T-helper 1 cell treated with Interleukin-12 subunit alpha and Interleukin-12 subunit beta and Interleukin-4 antibody, amounts not matched to agents 30 μg/mL and 1 μg/mL, for 36 hours (primary cell): ENCODE measurements around the gene FAF1.

Source experiments
- H3K27ac Mint-ChIP-seq: one replicate; pipeline ENCODE4 v1.8.0; 2021; ENCODE audit warnings: mild to moderate bottlenecking, mixed read lengths
- H3K27me3 Mint-ChIP-seq: one replicate; pipeline ENCODE4 v1.8.0; 2021; ENCODE audit warnings: low read depth, mixed read lengths
- H3K36me3 Mint-ChIP-seq: one replicate; pipeline ENCODE4 v1.8.0; 2021; ENCODE audit warnings: low read depth, mixed read lengths
- H3K4me1 Mint-ChIP-seq: one replicate; pipeline ENCODE4 v1.8.0; 2021; ENCODE audit warnings: low read depth, mixed read lengths
- H3K4me3 Mint-ChIP-seq: one replicate; pipeline ENCODE4 v1.8.0; 2021; ENCODE audit warnings: mild to moderate bottlenecking, moderate library complexity, mixed read lengths
- H3K9me3 Mint-ChIP-seq: one replicate; pipeline ENCODE4 v1.8.0; 2021; ENCODE audit warnings: mixed read lengths

Gene FAF1

GRCh38 chr1:50471967-50472366, 488.1 kb downstream of the FAF1 start:
- Mint-ChIP-seq H3K27ac (no peak overlapping the region), H3K36me3 (no peaks in the 10 kb centered on the region), H3K27me3 (no peaks in the 10 kb centered on the region), H3K4me3 (no peak overlapping the region), H3K4me1 (no peaks in the 10 kb centered on the region), H3K9me3 (no peaks in the 10 kb centered on the region)

GRCh38 chr1:50462964-50463363, 497.1 kb downstream of the FAF1 start:
- no peaks in the 10 kb centered on the region for H3K27me3 Mint-ChIP-seq
- H3K27ac Mint-ChIP-seq, result no peak overlapping the region
- no peaks in the 10 kb centered on the region for H3K9me3 Mint-ChIP-seq
- no peak overlapping the region for H3K4me3 Mint-ChIP-seq
- H3K4me1 Mint-ChIP-seq, result no peaks in the 10 kb centered on the region
- H3K36me3 Mint-ChIP-seq, result no peaks in the 10 kb centered on the region

DNA sequence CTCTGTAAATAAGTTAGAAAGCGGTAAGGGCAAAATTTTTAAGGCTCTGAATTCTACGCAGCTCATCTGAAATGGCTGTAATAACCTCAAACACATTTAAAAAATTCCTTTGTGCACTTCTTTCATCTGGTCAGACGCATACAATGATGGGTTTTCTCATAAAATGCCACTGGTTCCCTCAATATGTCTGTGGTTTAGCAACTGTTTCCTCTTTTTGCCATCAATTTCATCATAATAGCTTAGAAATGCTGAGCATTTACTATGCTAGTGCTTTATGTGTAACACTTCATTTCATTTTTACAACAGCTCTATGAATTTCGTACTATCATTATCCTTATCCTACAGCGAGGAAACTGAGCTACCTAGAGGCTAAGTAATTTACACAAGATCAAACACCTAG, 501.6 kb downstream of the FAF1 start:
- H3K27me3 Mint-ChIP-seq, result no peaks in the 10 kb centered on the region

GRCh38 chr1:50454911-50455310, 505.2 kb downstream of the FAF1 start:
- Mint-ChIP-seq H3K27me3 (no peaks in the 10 kb centered on the region), H3K4me1 (peaks cover 11% of the 10 kb centered on the region), H3K27ac (no peak overlapping the region), H3K9me3 (no peaks in the 10 kb centered on the region), H3K36me3 (peaks cover 2% of the 10 kb centered on the region), H3K4me3 (no peak overlapping the region)

More for the DNA sequence above, 501.6 kb downstream of the FAF1 start:
- H3K36me3 Mint-ChIP-seq, result no peaks in the 10 kb centered on the region
- no peaks in the 10 kb centered on the region for H3K4me1 Mint-ChIP-seq
- no peaks in the 10 kb centered on the region for H3K9me3 Mint-ChIP-seq
- no peak overlapping the region for H3K4me3 Mint-ChIP-seq
- no peak overlapping the region for H3K27ac Mint-ChIP-seq

- H3K4me3 Mint-ChIP-seq, result no peak overlapping the region
- H3K36me3 Mint-ChIP-seq, result peaks cover 2% of the 10 kb centered on the region
- H3K4me1 Mint-ChIP-seq, result peaks cover 11% of the 10 kb centered on the region
- H3K9me3 Mint-ChIP-seq, result no peaks in the 10 kb centered on the region
- H3K27ac Mint-ChIP-seq, result no peak overlapping the region
- no peaks in the 10 kb centered on the region for H3K27me3 Mint-ChIP-seq
These were observed 506.8 kb downstream of the FAF1 start for GRCh38 chr1:50453266-50453665.

DNA sequence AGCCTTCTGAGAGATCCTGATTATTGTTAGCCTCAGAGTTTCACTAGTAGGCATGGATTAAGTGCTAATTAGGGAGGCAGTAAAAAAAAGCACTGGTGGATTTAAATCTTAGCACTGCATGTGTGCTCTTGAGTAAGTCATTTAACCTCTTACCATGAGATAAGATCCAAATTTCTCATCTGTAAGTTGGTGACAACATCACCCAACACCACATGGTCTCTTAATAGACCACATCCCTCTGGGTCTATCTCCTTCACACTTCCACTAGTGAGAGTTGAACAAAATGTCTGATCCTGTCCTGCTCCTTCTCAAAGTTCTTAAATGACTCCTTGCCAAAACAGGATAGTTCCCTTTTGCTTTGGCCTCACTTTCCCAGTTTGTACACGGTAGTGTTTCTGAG, 507.4 kb downstream of the FAF1 start:
- Mint-ChIP-seq H3K9me3 (no peaks in the 10 kb centered on the region), H3K27ac (no peak overlapping the region), H3K4me1 (peaks cover 11% of the 10 kb centered on the region), H3K4me3 (no peak overlapping the region), H3K36me3 (peaks cover 2% of the 10 kb centered on the region), H3K27me3 (no peaks in the 10 kb centered on the region)

GRCh38 chr1:50450861-50451653, 509.0 kb downstream of the FAF1 start:
- peaks cover 11% of the 10 kb centered on the region for H3K4me1 Mint-ChIP-seq
- H3K4me3 Mint-ChIP-seq, result no peak overlapping the region
- H3K9me3 Mint-ChIP-seq, result no peaks in the 10 kb centered on the region
- H3K36me3 Mint-ChIP-seq, result peaks cover 2% of the 10 kb centered on the region
- H3K27me3 Mint-ChIP-seq, result no peaks in the 10 kb centered on the region
- no peak overlapping the region for H3K27ac Mint-ChIP-seq

GRCh38 chr1:50447961-50448360, 512.1 kb downstream of the FAF1 start:
- no peaks in the 10 kb centered on the region for H3K36me3 Mint-ChIP-seq
- no peak overlapping the region for H3K27ac Mint-ChIP-seq
- no peaks in the 10 kb centered on the region for H3K9me3 Mint-ChIP-seq
- no peaks in the 10 kb centered on the region for H3K27me3 Mint-ChIP-seq
- no peak overlapping the region for H3K4me3 Mint-ChIP-seq
- peaks cover 11% of the 10 kb centered on the region for H3K4me1 Mint-ChIP-seq

DNA sequence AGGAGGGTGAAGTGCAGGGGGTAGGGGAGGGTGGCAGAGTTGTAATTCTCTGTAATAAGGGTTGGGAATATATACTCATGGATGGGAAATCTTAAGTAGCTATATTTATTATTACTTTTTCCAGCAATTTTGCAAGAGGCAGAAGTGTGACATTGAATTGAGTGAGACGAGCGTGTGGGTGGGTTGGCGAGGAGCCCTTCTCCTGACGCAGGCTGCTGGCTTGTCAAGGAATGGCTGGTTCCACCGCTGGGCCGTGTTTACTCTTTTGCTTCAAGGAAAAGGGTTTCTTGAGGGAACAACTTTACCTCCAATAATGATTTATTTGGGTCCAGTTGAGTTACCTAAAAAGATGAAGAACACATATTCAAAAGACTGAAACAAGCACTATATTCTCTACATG, 518.9 kb downstream of the FAF1 start:
- H3K27ac Mint-ChIP-seq, result no peak overlapping the region
- no peaks in the 10 kb centered on the region for H3K27me3 Mint-ChIP-seq
- H3K4me1 Mint-ChIP-seq, result no peaks in the 10 kb centered on the region
- H3K4me3 Mint-ChIP-seq, result no peak overlapping the region
- H3K9me3 Mint-ChIP-seq, result no peaks in the 10 kb centered on the region
- peaks cover 21% of the 10 kb centered on the region for H3K36me3 Mint-ChIP-seq

DNA sequence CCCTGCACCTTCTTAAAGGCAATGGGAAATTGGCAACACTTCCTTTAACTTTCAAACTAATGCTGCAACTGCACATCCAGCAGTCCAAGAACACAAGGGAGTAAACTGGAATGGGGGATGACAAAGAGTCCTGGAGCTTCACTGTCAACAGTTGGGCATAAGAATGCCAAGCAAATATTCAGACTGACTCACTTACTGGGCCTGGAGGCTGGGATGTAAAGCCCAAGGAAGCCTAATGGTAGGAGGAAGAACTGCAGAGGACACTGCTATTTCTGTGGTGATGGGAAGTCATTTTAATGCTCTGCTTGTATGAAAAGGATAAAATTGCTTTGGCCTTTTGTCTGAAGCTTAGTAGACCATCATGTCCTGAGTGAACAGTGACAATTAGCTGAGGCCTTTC, 521.1 kb downstream of the FAF1 start:
- Mint-ChIP-seq H3K9me3 (no peaks in the 10 kb centered on the region), H3K36me3 (peaks cover 21% of the 10 kb centered on the region), H3K27me3 (peaks cover under 1% of the 10 kb centered on the region), H3K4me3 (no peak overlapping the region), H3K4me1 (no peaks in the 10 kb centered on the region), H3K27ac (no peak overlapping the region)

GRCh38 chr1:50436489-50436888, 523.6 kb downstream of the FAF1 start:
- Mint-ChIP-seq H3K36me3 (peaks cover 21% of the 10 kb centered on the region), H3K27ac (no peak overlapping the region), H3K4me3 (no peak overlapping the region), H3K4me1 (no peaks in the 10 kb centered on the region), H3K27me3 (peaks cover 24% of the 10 kb centered on the region), H3K9me3 (no peaks in the 10 kb centered on the region)

GRCh38 chr1:50430010-50430405, 530.1 kb downstream of the FAF1 start:
- H3K4me1 Mint-ChIP-seq, result peaks cover 7% of the 10 kb centered on the region
- H3K9me3 Mint-ChIP-seq, result no peaks in the 10 kb centered on the region
- no peak overlapping the region for H3K4me3 Mint-ChIP-seq
- no peaks in the 10 kb centered on the region for H3K36me3 Mint-ChIP-seq
- no peak overlapping the region for H3K27ac Mint-ChIP-seq
- peaks cover 85% of the 10 kb centered on the region for H3K27me3 Mint-ChIP-seq

GRCh38 chr1:50427818-50428779, 532.0 kb downstream of the FAF1 start:
- peak overlapping the region; percentile 64 for H3K27ac Mint-ChIP-seq
- H3K9me3 Mint-ChIP-seq, result no peaks in the 10 kb centered on the region
- H3K4me3 Mint-ChIP-seq, result no peak overlapping the region
- H3K36me3 Mint-ChIP-seq, result peaks cover 6% of the 10 kb centered on the region
- peaks cover 19% of the 10 kb centered on the region for H3K4me1 Mint-ChIP-seq
- H3K27me3 Mint-ChIP-seq, result peaks cover 96% of the 10 kb centered on the region

DNA sequence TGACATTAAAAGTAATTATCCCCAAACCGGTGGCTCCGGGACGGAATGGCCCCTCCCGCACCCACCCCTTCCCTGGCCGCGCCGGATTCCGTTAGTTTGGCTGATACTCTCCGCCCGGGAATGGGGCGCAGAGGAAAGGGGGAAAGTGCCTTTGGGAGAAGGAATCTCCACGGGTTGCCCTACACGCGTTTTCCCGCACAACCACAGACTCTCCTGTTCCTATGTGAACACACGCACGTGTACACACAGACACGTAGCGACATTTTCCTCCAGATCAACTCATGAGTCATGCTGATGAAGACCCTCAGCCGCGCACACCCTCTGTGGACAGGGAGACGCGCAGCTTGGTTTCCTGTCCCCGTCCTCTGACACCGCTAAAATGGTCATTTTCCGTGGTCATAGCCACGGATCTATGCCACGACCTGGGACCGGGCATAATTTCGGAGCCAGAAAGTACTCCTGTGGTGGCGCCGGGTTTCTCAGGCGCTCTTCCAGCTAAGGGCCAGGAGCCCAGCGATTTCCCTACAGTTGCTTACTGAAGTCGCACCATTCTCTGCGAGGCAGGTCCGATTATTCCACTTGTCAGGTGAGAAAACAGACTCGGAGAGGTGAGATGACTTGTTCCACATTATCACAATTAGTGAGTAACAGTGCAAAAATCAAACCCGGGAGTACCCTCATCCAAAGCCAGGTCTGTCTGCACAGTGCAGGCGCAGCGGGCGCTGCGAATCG, 532.8 kb downstream of the FAF1 start:
- Mint-ChIP-seq H3K9me3 (no peaks in the 10 kb centered on the region), H3K36me3 (peaks cover 6% of the 10 kb centered on the region), H3K27ac (peak overlapping the region; percentile 57), H3K4me1 (peaks cover 20% of the 10 kb centered on the region), H3K4me3 (no peak overlapping the region), H3K27me3 (peaks cover 96% of the 10 kb centered on the region)
